Activated CD4-positive, alpha-beta T cell treated with anti-CD3 and anti-CD28 coated beads, Interleukin-2, amount 50 U/mL, for 16 hours (primary cell): ENCODE results near the gene ENTPD6.
"Not testable (repeated sequence)": the region's sequence is repeated elsewhere in the genome, so short reads cannot be mapped to it uniquely, and the experiment has no call there.

Experiments used
- DNase-seq: peaks from one replicate; pipeline ENCODE4 v3.0.0-alpha.2; 2020

Gene ENTPD6

DNA sequence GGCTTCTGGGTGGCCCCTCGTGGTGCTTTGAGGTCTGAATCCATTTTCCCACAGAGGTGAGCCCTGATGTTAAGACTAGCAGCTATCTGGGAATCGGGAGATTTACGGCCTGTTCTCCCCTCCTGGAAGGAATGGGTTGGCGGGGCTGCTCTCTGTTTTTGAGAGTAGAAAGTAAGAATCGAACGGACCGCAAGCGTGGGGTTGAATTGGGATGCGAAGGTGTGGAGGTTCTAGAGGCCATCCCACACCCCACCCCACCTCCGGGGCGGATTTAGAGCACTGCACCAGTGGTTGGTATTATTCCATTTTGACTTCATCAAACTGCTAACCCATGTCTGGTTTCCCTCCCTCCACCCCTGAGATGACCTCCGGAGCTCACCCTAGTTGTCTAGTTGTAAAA, 63.8 kb downstream of the ENTPD6 start:
- DNase-seq = no peak

DNA sequence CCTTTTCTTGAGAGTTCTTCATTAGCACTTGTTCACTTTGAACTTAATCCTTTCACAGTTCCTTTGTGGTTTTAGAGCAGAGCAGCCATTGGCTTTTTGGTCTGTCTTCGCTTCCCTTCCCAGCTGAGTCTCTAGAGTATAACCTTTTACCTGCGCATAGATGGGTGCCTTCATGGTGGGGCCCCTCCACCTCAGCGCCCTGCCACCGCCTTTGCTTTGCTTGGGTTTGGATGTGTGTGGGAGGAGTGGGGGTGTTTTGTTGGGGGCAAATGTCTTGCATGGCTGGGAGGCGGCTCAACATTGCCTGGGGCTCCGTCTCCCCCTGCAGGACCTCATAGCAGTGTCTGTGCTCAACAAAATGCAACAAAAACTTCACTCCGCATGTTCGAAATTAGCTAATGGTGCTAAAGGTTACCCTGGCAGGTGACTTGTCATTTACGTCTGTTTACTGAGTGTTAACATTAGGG, 64.3 kb downstream of the ENTPD6 start:
- DNase-seq = no peak

DNA sequence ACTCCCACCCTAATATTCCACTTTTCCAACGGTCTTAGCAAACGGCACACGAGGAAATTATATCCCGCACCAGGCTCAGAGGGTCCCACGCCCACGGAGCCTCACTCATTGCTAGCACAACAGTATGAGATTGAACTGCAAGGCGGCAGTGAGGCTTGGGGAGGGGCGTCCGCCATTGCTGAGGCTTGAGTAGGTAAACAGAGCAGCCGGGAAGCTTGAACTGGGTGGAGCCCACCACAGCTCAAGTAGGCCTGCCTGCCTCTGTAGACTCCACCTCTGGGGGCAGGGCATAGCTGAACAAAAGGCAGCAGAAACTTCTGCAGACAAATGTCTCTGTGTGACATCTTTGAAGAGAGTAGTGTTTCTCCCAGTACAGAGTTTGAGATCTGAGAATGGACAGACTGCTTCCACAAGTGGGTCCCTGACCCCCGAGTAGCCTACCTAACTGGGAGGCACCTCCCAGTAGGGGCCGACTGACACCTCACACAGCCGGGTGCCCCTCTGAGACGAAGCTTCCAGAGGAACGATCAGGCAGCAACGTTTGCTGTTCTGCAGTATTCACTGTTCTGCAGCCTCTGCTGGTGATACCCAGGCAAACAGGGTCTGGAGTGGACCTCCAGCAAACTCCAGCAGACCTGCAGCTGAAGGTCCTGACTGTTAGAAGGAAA, 65.4 kb downstream of the ENTPD6 start:
- DNase-seq = not testable (repeated sequence)

DNA sequence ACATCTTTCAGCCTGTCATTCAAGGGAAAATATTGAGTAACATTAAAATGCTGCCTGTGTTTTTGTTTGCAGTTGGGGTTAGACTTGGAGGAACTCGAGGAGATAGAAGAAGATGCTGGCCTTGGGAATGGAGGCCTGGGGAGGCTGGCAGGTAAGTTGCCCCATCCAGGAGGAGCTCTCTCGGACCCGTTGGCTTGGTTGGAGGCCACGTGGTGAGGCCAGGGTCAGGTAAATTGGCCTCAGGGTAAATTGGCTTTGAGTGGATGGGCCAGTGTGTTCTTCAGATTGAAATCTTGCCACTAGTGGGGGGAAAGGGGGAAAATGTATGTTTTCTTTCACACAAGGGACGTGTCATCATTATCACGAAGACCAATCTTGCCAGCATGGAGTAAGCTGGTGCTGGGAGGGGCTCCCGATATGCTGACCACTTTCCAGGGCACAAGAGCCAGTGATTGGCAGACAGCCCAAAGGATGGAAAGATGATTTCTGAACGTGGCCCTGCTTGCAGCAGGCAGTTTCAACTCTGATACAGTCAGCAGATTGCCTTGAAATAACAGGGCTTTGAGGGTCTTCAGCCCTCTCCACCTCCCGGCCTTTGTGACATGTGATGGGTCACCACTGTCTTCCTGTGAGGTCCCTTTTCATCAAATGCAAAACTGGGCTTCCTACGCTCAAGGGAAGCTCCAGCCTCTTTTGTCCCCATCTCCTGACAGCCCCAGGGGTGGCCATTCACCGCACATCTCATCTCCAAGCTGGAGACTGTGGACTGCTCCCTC, 73.7 kb downstream of the ENTPD6 start:
- DNase-seq = no peak

DNA sequence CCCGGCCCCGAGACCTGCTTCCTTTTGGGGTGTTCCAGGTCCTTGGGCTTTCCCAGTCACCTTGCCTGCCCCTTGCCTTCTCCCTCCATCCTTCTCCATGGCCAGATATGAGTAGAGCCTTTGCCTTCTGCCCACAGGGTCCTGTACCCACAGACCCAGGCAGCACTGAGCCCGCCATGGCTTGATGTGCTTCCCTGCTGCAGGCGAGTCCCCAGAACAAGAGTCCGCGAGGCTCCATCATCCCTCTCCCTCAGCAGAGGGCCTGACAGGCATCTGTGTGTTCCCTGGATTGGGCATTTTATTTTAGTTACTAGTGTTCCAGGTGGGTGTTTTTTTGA, 74.3 kb downstream of the ENTPD6 start:
- no peak for DNase-seq

DNA sequence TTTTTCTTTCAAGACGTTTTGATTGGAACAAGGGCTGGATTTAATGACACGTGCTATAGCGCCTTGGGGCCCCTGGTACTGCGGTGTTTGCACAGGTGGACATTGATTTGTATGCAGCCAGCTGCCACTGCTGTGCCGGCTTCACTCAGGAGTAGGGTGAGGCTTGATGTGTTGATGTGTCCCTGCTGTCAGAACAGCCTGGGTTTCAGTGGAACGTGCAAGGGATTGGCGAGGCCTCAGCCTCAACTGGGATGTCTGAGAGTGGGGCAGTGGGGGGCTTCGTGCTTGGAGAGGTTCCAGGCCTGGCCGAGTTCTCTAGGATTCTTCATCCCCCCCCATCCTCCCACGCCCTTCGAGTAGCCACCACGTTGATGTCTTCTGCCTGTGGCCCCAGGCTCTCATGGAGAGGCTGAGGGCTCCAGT, 75.3 kb downstream of the ENTPD6 start:
- DNase-seq = no peak

DNA sequence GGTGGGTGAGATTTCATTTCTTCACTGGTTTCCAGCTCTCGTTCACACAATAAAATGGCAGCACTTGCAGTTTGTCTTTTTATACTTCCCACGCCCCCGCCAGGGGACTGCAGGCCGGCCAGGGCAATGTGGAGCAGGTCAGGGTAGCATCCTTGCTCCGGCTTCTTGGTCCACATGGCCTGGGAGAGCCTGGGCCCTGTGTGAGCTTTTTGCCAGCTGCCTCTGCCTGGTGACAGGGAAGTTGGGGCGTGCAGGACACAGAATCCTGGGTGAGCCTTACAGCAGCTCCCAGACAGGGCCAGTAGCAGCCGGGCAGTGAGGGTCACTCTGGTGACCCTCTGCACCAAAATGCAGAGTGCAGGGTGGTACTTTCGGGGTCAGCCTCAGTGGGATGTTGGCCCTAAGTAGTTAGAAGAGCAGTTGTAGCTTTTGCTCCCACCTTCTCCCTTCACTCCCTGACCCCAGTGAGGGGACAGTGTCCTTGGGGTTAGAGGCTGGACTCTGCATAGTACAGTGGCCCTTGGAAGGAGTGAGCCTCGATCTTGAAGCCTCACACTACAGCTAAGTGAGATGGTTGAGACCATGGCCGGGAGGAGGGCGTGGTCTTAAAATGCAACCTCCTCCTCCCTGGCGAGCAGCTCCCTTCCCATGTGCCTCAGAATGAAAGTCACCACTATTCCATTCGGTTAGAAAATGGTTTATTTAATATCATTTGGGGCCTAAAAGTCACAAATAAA, 76.1 kb downstream of the ENTPD6 start:
- DNase-seq = no peak

DNA sequence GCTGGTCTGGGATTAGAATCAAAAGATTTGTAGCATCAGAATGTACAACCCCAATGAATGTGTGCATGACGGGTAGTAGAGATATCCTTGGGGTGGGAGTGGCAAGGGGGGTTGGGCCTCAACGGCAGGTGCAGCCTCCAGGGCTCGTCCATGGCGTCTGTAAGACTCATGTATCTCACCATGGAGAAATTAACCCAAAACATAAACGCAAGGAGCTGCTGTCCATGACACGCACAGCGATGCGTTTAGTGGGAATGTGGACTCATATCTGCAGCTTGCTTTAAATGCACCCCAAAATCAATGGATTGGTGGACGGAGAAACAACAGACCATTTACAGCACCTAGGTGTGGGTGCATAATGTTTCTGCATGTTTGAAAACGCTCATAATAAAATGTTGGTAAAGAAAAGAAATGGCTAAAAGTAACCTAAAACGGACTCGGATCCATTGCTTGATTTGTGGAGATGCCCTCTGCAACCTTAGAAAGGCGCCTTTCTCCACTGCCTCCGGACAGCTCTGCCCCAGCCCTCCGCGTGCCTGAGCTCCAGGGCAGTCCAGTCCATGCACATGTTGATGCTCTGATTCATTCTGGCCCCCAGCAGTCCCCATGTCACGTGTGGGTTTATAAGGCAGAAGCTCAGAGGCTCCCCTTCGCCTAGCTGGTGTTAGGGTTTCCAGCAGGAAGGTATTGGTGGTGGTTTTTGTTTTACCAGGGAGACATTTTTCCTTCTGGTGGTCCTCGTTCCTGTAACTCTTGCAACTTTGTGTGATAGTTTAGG, 76.9 kb downstream of the ENTPD6 start:
- no peak for DNase-seq

DNA sequence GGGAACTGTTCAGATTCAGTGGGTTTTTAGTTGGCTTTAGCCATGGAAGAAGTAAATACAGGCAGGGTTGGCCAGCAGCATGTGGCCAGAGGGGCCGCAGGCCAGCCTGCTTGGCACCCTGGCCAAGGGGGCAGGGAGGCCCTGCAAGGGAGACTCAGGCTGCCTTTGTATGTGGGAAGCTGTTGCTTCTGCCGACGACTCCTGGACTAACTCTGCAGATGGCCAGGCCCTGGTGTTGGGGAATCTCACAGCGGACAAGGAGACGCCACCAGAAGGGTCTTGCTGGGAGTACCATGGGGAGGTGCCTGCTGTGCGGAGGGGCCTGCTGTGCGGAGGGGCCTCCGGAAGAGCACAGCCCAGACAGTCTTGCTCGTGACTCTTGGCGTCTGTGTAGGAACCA, 77.5 kb downstream of the ENTPD6 start:
- DNase-seq = no peak

DNA sequence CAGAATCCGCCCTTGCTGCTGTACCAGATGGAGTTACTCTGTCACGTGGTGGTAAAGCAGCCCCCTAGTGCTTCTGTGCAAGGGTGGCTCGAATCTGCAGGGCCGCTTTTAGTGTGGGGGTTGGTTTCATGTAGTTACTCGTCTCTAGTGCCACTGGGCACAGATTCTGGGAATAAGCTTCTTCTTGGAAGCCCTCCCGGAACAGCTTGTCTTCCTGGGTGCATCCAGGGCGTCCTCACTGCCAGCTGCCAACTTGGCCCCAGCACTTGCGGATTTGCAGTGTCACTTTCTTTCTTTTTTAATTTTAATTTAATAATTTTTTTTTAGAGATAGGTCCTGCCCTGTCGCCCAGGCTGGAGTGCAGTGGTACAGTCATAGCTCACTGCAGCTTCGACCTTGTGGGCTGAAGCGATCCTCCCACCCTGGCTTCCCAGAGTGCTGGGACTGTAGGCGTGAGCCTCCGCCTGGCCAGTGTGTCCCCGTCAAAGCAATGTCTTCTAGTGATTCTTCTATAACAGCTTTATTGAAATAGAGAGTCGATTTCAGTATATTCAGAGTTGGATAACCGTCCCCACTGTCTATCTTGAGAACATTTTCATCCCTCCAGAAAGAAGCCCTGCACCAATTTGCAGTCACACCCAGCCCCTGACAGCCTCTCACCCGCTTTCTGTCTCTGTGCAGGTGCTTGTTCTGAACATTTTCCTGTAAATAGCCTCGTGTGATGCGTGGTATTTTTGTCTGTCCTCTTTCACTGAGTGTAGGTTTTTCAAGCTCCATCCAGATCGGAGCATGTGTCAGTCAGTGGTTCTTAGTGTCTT, 78.2 kb downstream of the ENTPD6 start:
- DNase-seq = no peak

DNA sequence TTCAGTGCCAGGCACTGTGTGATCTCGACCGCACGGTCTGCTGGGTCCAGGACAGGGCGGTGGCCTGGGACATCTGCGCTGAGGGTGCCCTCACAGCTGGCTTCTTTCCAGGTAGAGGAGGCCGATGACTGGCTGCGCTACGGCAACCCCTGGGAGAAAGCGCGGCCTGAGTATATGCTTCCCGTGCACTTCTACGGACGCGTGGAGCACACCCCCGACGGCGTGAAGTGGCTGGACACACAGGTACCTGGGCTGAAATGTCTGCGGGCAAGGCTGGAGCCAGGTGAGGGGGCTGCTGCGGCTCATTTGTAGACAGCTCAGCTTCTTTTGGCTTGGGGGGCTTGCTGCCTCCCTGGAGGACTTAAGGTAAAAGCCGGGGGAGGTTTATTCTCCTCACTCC, 79.0 kb downstream of the ENTPD6 start:
- no peak for DNase-seq

DNA sequence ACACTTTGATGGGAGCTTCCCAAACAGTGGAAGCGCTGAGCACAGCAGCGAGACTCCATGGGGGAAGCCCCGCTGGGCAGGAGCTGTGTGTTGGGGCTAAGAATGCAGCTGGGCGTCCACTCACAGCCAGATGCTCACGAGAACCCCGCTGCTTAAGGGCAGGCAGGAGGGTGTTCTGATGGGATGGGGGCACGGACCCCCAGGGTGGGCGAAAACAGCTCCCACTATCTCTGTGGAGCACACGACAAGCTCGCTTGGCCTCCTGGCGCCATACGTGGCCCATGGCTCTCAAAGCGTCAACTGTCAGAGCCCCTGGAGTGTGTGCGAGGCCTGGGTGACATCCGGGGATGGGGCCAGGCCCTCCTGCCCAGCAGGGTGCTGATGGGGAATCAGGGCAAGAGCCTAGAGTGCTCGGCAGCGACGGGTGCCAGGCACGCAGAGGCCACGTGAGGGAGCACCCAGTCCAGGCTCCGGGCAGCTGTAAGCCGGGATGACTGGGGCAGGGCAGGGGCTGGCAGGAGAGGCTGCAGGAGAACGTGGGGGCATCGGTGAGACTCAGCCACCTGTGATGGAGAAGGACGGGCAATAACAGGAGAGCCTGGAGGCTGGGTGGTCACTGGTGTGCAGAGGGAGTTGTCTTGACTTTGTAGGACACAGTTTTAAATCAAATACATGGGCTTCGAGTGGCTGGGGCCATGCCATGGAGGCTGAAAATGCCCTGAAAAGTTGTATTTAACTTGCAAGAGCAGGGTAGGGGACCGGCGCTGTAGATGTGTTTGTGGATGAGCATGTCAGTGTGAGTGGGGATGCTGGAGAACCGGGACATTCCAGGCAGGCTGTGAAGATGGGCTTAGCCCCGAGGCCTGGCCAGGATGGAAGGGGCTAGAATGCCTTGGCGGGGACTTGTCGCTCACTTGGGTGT, 79.6 kb downstream of the ENTPD6 start:
- no peak for DNase-seq

DNA sequence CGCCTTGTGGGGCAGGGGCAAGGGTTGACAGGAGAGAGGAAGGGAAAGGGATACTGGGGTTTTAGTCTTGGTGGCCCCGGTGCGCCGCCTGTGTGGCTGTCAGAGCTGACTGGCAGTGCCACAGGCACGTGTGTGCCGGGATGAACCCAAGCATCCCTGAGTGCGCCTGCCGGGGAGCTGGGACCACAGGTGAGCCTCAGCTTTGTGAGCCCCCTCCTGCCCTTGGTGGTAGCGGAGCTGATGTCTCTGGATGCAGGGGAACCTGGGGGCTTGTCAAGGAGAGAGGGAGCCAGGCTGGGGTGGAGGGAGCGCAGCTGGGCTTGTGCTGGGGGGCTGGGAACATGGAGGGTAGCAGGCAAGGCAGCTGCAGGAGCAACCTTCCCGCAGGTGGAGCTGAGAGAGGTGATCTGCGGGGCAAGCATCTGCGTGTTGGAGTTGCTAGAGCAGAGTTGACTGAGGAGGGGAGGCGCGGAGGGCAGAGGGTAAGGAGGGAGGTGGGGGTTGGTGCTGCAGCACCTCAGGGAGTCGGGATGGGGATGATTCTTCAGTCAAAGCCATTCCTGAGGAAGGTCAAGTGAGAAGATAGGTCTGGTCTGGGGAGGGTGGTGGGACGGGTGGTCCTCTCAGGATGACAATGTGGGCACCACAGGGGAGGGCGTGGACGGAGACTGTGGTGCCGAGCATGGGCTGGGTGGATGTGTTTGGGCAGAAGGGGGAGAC, 80.5 kb downstream of the ENTPD6 start:
- no peak for DNase-seq
